ENCODE measurements around the gene KLK11.

- TF ChIP-seq CTCF (IDR thresholded peaks at IDR 0.05 in 8 of 11, conservative IDR thresholded peaks at IDR 0.05 in 3 of 11) (no peak), POLR2AphosphoS5 (IDR thresholded peaks at IDR 0.05) (no peak)
Measured at GRCh38 chr19:50982186-50982585, 44.2 kb downstream of the KLK11 start.
